Astrocyte (in vitro differentiated cells and primary cell): ENCODE measurements around the gene PDE3B. TPM values are rescaled to one million over a fixed set of nuclear protein-coding genes. Genes with fewer than 3 reads are reported as not detected.
A peak's percentile ranks its signal among the peaks of the same experiment; 100 is the strongest.

ENCODE experiments used
- DNase-seq: peaks from one replicate; pipeline ENCODE4 v3.0.0-alpha.2; 2010; ENCODE audit warnings: low read depth
- FAIRE-seq: peaks from 2 replicates; lab custom pipeline; 2011; peaks lifted over from hg19 to GRCh38; lab: Jason Lieb, UNC
- H2AFZ ChIP-seq: 2 replicates; pipeline ENCODE4 v1.6.0; 2012; ENCODE audit warnings: low read depth, low read length, inconsistent platforms
- H3K27ac ChIP-seq: 2 replicates; pipeline ENCODE4 v1.5.1; 2011; ENCODE audit warnings: low read depth, low read length, inconsistent platforms
- H3K27me3 ChIP-seq: 2 replicates; pipeline ENCODE4 v1.6.0; 2011; ENCODE audit warnings: low read length, inconsistent platforms; ENCODE audit not compliant: insufficient read depth
- H3K36me3 ChIP-seq: 2 replicates; pipeline ENCODE4 v1.5.1; 2011; ENCODE audit warnings: low read length, inconsistent platforms; ENCODE audit not compliant: insufficient read depth
- H3K4me1 ChIP-seq: 2 replicates; pipeline ENCODE4 v1.5.1; 2011; ENCODE audit warnings: low read length, inconsistent platforms; ENCODE audit not compliant: insufficient read depth
- H3K4me2 ChIP-seq: 2 replicates; pipeline ENCODE4 v1.6.0; 2012; ENCODE audit warnings: low read length, inconsistent platforms
- H3K4me3 ChIP-seq: 2 replicates; pipeline ENCODE4 v1.5.1; 2011; ENCODE audit warnings: low read depth, mild to moderate bottlenecking, low read length, inconsistent platforms; ENCODE audit not compliant: insufficient read depth
- H3K79me2 ChIP-seq: 2 replicates; pipeline ENCODE4 v1.6.0; 2012; ENCODE audit warnings: mild to moderate bottlenecking, low read length, inconsistent platforms; ENCODE audit not compliant: insufficient read depth
- H3K9ac ChIP-seq: 2 replicates; pipeline ENCODE4 v1.6.0; 2012; ENCODE audit warnings: mild to moderate bottlenecking, low read length, inconsistent platforms
- H3K9me3 ChIP-seq: 2 replicates; pipeline ENCODE4 v1.5.1; 2012; ENCODE audit warnings: low read depth, mild to moderate bottlenecking, low read length, inconsistent platforms; ENCODE audit not compliant: insufficient read depth
- H4K20me1 ChIP-seq: 2 replicates; pipeline ENCODE4 v1.6.0; 2012; ENCODE audit warnings: low read length, inconsistent platforms; ENCODE audit not compliant: insufficient read depth
- H3K27ac Mint-ChIP-seq: one replicate; pipeline ENCODE4 v1.8.0; 2021; ENCODE audit warnings: mild to moderate bottlenecking, mixed read lengths; ENCODE audit not compliant: unreplicated experiment
- H3K27me3 Mint-ChIP-seq: one replicate; pipeline ENCODE4 v1.8.0; 2021; ENCODE audit warnings: low read depth, mixed read lengths; ENCODE audit not compliant: unreplicated experiment
- H3K36me3 Mint-ChIP-seq: one replicate; pipeline ENCODE4 v1.8.0; 2021; ENCODE audit warnings: low read depth, mixed read lengths; ENCODE audit not compliant: unreplicated experiment
- H3K4me1 Mint-ChIP-seq: one replicate; pipeline ENCODE4 v1.8.0; 2021; ENCODE audit warnings: low read depth, mixed read lengths; ENCODE audit not compliant: unreplicated experiment
- H3K4me3 Mint-ChIP-seq: one replicate; pipeline ENCODE4 v1.8.0; 2021; ENCODE audit warnings: mild to moderate bottlenecking, moderate library complexity, mixed read lengths; ENCODE audit not compliant: unreplicated experiment
- H3K9me3 Mint-ChIP-seq: one replicate; pipeline ENCODE4 v1.8.0; 2021; ENCODE audit warnings: mild to moderate bottlenecking, mixed read lengths; ENCODE audit not compliant: unreplicated experiment
- EZH2 ChIP-seq: IDR thresholded peaks from 2 replicates; pipeline ENCODE4 v1.6.1; 2012; ENCODE audit warnings: mild to moderate bottlenecking, low read length, inconsistent platforms; ENCODE audit not compliant: insufficient read depth
- total RNA-seq: library from RNA; stranded (reverse); gene quantifications from 2 replicates; pipeline ENCODE4 v1.2.1, GENCODE V29; 2021
- TF ChIP-seq, protein P1 (sequence below): IDR thresholded peaks from 2 replicates; pipeline ENCODE4 v1.5.1; 2011; ENCODE audit warnings: low read depth, mild to moderate bottlenecking, inconsistent platforms, low read length, moderate library complexity; ENCODE audit not compliant: insufficient read depth

PDE3B gene
- total RNA-seq, 1 donor from 2014 or later = 2.9 TPM

DNA sequence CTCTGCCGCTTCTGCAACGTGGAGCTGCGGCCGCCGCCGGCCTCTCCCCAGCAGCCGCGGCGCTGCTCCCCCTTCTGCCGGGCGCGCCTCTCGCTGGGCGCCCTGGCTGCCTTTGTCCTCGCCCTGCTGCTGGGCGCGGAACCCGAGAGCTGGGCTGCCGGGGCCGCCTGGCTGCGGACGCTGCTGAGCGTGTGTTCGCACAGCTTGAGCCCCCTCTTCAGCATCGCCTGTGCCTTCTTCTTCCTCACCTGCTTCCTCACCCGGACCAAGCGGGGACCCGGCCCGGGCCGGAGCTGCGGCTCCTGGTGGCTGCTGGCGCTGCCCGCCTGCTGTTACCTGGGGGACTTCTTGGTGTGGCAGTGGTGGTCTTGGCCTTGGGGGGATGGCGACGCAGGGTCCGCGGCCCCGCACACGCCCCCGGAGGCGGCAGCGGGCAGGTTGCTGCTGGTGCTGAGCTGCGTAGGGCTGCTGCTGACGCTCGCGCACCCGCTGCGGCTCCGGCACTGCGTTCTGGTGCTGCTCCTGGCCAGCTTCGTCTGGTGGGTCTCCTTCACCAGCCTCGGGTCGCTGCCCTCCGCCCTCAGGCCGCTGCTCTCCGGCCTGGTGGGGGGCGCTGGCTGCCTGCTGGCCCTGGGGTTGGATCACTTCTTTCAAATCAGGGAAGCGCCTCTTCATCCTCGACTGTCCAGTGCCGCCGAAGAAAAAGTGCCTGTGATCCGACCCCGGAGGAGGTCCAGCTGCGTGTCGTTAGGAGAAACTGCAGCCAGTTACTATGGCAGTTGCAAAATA lies 816 bp downstream of the PDE3B start:
- Histone ChIP-seq H3K4me3 (peak overlapping the region; percentile 70), H3K36me3 (no peaks in the 10 kb centered on the region), H3K27me3 (peaks cover 10% of the 10 kb centered on the region), H3K4me2 (peak overlapping the region; percentile 98), H3K79me2 (no peaks in the 10 kb centered on the region), H2AFZ (peak overlapping the region; percentile 95), H3K9ac (peak overlapping the region; percentile 57), H3K27ac (no peak overlapping the region), H4K20me1 (no peaks in the 10 kb centered on the region), H3K9me3 (no peaks in the 10 kb centered on the region), H3K4me1 (peaks cover 9% of the 10 kb centered on the region)
- TF ChIP-seq EZH2 = peak; percentile 61
- TF ChIP-seq, protein P1, sequence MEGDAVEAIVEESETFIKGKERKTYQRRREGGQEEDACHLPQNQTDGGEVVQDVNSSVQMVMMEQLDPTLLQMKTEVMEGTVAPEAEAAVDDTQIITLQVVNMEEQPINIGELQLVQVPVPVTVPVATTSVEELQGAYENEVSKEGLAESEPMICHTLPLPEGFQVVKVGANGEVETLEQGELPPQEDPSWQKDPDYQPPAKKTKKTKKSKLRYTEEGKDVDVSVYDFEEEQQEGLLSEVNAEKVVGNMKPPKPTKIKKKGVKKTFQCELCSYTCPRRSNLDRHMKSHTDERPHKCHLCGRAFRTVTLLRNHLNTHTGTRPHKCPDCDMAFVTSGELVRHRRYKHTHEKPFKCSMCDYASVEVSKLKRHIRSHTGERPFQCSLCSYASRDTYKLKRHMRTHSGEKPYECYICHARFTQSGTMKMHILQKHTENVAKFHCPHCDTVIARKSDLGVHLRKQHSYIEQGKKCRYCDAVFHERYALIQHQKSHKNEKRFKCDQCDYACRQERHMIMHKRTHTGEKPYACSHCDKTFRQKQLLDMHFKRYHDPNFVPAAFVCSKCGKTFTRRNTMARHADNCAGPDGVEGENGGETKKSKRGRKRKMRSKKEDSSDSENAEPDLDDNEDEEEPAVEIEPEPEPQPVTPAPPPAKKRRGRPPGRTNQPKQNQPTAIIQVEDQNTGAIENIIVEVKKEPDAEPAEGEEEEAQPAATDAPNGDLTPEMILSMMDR = no peak
- Mint-ChIP-seq H3K9me3 (no peaks in the 10 kb centered on the region), H3K4me1 (peaks cover 2% of the 10 kb centered on the region), H3K4me3 (peak overlapping the region; percentile 88), H3K27ac (no peak overlapping the region), H3K27me3 (peaks cover 2% of the 10 kb centered on the region), H3K36me3 (no peaks in the 10 kb centered on the region)
- no peak for FAIRE-seq
- no peak for DNase-seq

GRCh38 chr11:14645015-14645912 lies 1.7 kb downstream of the PDE3B start:
- H2AFZ ChIP-seq = peak overlapping the region; percentile 95
- H3K4me3 Mint-ChIP-seq = peak overlapping the region; percentile 88
- peak overlapping the region; percentile 57 for H3K9ac ChIP-seq
- peak; percentile 22 for DNase-seq
- H3K79me2 ChIP-seq = no peaks in the 10 kb centered on the region
- no peaks in the 10 kb centered on the region for H3K9me3 Mint-ChIP-seq
- peak overlapping the region; percentile 98 for H3K4me2 ChIP-seq
- peak overlapping the region; percentile 70 for H3K4me3 ChIP-seq
- no peaks in the 10 kb centered on the region for H3K9me3 ChIP-seq
- no peak overlapping the region for H3K27ac Mint-ChIP-seq
- H3K36me3 Mint-ChIP-seq = no peaks in the 10 kb centered on the region
- H4K20me1 ChIP-seq = no peaks in the 10 kb centered on the region
- H3K36me3 ChIP-seq = no peaks in the 10 kb centered on the region
- H3K4me1 Mint-ChIP-seq = peaks cover 2% of the 10 kb centered on the region
- H3K27ac ChIP-seq = no peak overlapping the region
- peaks cover 9% of the 10 kb centered on the region for H3K4me1 ChIP-seq
- peak; percentile 13 for FAIRE-seq
- TF ChIP-seq, protein P1 = no peak
- TF ChIP-seq EZH2 = peak; percentile 21
- peaks cover 2% of the 10 kb centered on the region for H3K27me3 Mint-ChIP-seq
- H3K27me3 ChIP-seq = peaks cover 7% of the 10 kb centered on the region
